T1000 (cell line): ENCODE data around the gene KCNH2.
"Not testable (repeated sequence)": the region's sequence is repeated elsewhere in the genome, so short reads cannot be mapped to it uniquely, and the experiment has no call there.

ENCODE experiments used
- DNase-seq: peaks from one replicate; lab custom pipeline; 2025; ENCODE audit warnings: mixed read lengths; lab: John Stamatoyannopoulos, UW

KCNH2 gene

DNA sequence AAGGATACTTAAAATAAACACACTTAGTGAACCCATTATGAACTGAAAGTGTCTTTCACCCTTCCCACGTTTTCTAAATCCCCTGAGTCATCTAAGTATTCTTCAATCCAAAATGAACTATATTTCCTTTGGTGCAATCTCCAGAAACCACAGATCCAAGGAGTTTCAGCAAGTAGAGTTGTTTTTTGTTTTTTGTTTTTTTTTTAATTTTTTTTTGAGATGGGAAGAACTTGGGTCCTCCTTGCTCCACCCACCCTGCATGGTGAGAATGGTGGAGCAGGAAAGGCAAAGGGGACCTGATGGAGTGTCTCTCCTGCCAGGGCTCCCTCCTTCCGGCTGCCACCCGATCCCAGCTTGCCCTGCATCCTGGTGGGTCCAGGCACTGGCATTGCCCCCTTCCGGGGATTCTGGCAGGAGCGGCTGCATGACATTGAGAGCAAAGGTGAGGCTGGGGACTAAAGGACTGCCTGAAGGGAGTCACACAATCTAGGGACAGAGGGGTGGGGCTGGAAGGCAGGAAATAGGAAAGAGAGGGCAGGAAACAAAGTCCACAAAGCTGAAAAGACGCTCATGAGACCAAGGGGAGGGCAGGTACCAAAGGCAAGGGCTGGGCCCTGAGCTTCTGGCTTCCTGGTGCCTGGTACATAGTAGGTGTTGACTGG is 34.0 kb upstream of the KCNH2 start:
- DNase-seq, result no peak

DNA sequence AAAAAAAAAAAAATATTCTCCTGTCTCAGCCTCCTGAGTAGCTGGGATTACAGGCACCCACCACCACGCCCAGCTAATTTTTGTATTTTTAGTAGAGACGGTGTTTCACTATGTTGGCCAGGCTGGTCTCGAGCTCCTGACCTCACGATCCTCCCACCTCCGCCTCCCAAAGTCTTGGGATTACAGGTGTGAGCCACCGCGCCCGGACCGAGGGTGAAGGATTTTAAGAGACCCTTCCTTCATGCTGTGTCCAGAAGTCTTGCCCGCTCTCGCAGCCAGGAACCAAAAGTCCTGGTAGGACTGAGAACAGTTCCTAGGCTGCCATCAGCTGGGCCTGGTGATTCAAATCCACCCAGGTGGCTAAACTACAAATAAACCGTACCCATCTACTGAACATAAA is 33.5 kb upstream of the KCNH2 start:
- not testable (repeated sequence) for DNase-seq

DNA sequence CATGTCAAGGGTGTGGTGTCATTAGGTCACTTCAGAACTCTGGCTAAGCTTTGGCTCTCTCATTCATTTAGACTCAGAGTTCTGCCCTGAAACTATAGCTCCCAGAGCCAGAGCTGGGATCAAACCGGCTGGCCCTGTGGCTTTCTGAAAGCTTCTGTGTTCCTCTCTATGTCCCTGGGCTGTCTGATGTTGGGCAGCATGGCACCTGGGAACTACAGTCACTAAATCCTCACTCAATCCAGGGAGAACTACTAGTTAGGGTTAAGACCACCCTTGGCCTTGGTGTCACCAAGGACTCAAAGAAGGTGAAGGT is 32.9 kb upstream of the KCNH2 start:
- DNase-seq, result no peak

DNA sequence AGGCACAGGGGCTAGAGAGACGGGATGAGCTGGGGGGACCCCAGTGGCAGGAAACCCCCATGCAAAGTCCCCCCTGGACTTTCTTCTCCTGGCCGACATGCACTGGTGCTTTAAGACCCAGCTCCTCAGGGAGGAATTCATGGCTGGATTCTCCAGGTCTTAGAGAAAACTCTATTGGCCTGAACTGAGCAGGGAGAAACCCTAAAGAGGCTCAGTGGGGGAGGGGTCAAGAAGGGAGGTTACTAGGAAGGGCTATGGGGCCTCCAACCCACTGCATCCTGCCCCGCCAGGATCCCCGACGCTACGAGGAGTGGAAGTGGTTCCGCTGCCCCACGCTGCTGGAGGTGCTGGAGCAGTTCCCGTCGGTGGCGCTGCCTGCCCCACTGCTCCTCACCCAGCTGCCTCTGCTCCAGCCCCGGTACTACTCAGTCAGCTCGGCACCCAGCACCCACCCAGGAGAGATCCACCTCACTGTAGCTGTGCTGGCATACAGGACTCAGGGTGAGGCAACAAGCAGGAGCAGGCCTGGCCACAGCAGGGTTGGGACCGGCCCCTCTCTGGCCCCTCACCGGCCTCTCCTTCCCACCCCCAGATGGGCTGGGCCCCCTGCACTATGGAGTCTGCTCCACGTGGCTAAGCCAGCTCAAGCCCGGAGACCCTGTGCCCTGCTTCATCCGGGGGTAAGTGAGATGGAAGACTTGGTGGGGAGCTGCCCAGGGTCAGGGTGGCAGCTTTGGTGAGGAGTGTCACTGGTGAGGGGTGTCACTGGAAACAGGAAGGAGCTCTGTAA is 32.4 kb upstream of the KCNH2 start:
- no peak for DNase-seq

DNA sequence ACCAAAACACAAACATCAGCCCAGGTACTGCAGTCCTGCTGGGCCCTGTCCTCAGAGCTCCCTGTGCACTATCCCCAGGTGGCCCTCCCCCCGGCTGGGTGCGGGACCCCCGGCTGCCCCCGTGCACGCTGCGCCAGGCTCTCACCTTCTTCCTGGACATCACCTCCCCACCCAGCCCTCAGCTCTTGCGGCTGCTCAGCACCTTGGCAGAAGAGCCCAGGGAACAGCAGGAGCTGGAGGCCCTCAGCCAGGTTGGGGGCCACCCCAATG is 31.9 kb upstream of the KCNH2 start:
- no peak for DNase-seq

DNA sequence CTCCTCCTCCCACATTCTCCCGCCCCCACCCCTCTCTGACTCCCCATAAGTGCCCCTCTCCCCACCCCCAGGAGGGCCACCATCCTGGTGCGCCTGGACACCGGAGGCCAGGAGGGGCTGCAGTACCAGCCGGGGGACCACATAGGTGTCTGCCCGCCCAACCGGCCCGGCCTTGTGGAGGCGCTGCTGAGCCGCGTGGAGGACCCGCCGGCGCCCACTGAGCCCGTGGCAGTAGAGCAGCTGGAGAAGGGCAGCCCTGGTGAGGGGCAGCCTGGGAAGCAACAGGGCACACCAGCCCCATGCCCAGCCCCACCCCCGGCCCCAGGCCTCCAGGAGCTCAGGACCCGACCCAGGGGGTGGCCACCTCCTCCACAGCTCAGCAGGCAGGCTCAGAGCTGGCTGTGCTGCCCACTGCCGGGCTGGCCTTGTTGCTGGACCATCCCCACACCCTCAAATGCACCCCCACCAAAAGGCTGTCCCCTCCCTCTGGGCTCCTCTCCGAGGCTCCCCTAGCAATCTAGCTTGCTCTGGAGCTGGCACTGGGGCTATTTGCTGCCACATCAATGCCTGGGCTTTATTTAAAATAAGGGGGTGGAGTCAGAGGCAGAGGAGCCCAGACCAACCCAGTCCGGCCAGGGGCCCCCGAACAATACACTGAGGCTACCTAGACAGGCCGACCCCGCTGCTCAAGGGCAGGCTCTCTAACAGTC is 31.4 kb upstream of the KCNH2 start:
- no peak for DNase-seq

DNA sequence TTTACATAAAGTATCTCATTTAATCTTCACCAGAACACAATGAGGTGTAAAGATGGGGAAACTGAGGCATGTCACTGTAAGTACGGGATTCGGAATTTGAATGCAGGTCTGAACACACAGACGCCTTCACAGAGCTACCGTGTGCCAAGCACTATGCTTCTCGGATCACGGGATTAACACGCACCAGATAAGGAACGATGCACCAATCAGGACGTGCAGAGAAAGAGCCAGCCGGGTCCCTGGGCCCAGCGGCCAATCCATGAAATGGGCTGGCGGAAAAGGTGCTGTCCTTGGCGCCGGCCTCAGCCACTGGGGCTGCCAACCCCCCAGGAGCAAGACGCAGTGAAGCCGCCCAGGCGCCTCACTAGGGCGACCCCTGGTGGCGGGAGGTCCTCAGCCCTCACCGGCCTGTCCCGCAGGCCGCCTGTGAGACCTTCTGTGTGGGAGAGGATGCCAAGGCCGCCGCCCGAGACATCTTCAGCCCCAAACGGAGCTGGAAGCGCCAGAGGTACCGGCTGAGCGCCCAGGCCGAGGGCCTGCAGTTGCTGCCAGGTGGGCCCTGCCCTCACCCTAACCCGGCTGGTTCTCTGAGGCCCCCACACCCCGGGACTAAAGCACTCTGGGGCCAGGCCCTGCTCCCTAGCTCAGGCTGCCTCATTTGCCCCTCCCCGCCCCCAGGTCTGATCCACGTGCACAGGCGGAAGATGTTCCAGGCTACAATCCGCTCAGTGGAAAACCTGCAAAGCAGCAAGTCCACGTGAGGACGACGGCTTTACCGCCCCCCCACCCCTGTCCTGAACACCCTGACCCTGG is 30.6 kb upstream of the KCNH2 start:
- no peak for DNase-seq

DNA sequence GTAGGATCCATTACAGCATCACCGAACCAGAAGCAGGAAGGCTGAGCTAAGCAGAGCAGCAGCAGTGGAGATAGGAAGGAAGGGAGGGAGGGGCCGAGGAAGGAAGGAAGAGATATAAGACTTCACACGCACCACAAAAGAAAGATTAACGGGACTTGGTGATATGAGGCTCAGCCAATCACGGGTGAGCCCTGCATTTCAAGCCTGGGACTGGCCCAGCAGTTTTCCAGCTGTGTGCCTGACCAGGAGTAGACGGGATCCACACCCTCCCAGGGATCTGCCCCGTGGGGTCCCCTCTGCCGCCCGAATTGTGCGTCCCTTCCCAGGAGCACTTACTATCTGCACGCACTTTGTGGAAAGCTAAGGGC is 30.0 kb upstream of the KCNH2 start:
- no peak for DNase-seq

DNA sequence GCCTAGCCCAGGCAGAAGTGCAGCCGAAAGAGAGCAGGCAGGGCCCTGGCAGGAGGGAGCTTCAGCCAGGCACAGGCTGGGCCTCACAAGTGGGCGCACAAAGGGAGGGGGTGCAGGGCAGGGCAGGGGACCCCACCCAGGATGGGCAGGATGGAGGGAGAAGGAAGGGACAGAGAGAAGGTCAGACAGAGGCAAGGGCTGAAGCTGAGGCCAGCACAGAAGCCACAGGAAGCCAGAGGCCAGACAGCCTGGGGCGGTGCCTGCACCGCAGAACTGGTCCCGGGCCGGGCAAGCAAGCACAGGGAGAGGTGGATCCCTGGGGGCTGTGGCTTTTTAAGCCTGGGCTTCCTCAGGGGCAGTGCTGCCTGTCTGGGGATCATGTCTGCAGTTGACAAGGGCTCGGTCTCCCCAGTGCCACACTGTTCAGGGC is 29.4 kb upstream of the KCNH2 start:
- DNase-seq, result no peak

DNA sequence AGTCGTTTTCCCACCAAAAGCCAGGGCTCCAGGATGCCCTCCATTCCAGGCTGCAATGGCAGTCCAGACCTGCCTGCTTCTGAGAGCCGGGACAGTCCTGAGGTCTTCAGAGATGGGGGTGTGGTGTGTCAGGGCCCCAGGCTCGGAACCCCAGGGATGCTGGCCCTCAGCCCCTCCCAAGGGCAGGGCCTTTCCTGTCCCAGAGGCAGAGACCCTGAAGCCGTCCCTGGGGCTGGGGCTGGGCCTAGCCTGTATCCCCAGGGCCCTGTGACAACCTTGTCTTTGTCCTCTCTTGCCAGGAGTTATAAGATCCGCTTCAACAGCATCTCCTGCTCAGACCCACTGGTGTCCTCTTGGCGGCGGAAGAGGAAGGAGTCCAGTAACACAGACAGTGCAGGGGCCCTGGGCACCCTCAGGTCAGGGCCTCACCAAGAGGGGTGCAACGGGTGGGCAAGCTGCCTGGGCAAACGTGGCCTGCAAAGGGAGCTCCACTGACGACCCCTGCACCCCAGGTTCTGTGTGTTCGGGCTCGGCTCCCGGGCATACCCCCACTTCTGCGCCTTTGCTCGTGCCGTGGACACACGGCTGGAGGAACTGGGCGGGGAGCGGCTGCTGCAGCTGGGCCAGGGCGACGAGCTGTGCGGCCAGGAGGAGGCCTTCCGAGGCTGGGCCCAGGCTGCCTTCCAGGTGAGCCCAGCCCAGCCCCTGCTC is 28.6 kb upstream of the KCNH2 start:
- DNase-seq, result no peak

DNA sequence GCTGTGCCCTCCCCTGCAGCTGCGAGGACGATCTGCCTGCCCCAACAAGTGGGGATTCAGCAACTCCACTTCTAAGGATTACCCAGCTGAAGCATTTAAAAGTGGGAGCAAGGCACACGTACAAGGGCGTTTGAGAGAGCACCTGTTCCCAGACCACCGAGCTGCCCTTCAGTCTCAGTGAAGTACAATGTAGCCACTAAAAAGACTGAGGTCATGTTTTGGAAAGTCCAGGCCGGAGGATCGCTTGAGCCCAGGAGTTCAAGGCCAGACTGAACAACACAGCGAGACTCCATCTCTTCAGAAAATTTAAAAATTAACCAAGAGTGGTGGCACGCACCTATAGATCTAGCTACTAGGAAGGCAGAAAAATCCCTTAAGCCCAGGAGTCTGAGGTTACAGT is 27.4 kb upstream of the KCNH2 start:
- DNase-seq, result no peak

DNA sequence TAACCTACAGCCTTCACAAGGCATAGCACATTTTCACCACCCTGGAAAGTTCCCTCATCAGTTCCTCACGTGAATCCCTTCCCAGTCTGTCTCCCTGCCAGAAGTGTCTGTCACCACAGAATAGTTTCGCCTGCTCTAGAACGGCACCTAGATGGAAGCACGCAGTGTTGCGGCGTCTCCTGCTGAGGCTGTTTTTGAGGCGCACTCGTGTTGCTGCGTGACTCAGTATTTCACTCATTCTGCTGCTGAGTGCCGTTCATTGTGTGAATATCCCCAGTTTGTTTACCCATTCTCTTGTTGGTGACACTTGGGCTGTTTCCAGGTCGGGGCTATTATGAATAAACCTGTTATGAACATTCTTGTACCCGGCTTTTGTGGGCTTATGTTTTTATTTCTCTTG is 25.5 kb upstream of the KCNH2 start:
- no peak for DNase-seq

DNA sequence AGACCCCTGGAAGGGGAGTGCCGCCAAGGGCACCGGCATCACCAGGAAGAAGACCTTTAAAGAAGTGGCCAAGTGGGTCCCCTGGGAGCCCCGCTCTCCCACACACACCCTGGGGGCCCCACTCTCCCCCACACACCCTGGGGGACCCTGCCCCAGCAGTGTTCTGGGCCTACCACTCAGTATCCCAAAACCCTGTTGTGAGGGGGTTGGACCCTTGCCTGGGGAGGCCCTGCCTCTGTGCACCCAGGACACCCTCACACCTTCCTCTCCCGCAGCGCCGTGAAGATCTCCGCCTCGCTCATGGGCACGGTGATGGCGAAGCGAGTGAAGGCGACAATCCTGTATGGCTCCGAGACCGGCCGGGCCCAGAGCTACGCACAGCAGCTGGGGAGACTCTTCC is 23.4 kb upstream of the KCNH2 start:
- no peak for DNase-seq

DNA sequence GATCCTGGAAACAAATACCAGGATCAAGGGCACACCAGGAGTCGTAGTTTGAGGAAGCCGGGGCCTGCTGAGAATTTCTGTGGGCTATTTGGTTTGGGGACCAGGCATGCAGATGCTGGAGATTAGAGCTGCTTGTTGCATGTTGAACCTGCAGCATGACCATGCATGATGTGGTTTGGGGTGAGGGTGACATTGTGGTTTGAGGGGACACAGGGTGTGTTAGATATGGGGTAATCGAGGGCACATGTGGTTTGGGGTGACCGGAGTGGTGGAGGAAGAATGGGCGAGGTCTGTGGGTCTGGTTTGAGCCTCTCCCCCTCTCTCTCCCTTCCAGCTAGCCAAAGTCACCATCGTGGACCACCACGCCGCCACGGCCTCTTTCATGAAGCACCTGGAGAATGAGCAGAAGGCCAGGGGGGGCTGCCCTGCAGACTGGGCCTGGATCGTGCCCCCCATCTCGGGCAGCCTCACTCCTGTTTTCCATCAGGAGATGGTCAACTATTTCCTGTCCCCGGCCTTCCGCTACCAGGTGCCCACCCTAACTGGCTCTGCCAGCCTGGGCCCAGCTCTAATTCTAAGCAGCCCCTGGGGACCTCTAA is 22.9 kb upstream of the KCNH2 start:
- no peak for DNase-seq

DNA sequence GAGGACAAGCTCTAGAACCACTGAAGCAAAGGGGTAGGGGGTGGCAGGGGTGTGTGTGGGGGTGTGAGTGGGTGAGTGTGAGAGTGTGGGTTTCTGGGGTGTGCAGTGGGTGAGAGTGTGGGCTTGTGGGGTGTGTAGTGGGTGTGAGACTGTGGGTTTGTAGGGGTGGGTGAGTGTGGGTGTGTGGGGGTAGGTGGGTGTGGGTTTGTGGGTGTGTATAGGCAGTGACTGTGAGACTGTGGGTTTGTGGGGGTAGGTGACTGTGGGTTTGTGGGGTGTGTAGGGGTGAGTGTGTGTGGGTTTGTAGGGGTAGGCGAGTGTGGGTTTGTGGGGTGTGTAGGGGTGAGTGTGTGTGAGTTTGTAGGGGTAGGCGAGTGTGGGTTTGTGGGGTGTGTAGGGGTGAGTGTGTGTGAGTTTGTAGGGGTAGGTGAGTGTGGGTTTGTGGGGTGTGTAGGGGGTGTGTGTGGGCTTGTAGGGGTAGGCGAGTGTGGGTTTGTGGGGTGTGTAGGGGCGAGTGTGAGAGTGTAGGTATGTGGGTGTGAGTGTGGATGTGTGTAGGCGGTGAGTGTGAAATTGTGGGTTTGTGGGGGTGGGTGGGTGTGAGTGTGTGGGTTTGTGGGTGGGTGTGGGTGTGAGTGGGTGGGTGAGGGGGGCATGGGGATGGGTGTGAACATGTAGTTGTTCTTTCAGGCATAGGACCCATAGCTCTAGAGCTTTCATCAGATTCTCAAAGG is 21.5 kb upstream of the KCNH2 start:
- DNase-seq, result no peak

DNA sequence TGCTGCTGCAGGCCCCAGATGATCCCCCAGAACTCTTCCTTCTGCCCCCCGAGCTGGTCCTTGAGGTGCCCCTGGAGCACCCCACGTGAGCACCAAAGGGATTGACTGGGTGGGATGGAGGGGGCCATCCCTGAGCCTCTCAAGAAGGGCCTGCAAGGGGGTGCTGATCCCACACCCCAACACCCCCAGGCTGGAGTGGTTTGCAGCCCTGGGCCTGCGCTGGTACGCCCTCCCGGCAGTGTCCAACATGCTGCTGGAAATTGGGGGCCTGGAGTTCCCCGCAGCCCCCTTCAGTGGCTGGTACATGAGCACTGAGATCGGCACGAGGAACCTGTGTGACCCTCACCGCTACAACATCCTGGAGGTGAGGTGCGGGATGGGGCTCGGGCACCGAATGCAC is 20.9 kb upstream of the KCNH2 start:
- no peak for DNase-seq

DNA sequence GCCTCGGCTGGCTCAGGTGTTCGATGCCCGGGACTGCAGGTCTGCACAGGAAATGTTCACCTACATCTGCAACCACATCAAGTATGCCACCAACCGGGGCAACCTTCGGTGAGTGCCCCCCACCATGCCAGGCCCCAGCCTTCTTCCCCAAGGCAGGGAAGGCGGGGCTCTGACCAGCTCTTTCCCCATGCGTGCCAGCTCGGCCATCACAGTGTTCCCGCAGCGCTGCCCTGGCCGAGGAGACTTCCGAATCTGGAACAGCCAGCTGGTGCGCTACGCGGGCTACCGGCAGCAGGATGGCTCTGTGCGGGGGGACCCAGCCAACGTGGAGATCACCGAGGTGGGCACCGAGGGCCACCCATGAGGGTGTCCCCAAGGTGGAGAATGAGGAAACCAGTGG is 20.2 kb upstream of the KCNH2 start:
- DNase-seq, result no peak

DNA sequence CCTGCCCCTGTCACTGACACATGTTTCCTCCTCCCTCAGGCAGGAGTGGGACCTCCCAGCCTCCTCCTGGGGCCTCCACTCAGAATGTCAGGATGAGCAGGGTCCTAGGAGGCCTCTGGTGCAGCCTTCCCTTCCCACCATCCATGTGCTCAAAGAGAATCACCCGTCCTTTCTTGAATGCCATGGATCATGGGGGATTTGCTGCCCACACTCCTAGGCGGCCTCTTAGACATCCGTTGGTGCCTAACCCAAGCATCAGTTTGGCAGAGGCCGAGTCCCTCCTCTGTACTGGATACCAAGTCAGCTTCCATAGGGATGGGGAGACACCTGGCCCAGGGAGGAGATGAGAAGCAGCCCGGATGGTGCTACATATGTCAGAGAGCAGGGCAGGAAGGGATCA is 19.7 kb upstream of the KCNH2 start:
- no peak for DNase-seq

DNA sequence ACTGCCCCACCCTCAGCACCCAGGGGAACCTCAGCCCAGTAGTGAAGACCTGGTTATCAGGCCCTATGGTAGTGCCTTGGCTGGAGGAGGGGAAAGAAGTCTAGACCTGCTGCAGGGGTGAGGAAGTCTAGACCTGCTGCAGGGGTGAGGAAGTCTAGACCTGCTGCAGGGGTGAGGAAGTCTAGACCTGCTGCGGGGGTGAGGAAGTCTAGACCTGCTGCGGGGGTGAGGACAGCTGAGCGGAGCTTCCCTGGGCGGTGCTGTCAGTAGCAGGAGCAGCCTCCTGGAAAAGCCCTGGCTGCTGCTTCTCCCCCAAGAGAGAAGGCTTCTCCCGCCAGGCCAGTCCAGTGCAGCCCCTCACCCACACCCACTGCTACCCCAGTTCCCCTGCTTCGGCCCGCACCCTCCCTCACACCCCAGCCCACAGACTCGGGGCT is 19.0 kb upstream of the KCNH2 start:
- no peak for DNase-seq

DNA sequence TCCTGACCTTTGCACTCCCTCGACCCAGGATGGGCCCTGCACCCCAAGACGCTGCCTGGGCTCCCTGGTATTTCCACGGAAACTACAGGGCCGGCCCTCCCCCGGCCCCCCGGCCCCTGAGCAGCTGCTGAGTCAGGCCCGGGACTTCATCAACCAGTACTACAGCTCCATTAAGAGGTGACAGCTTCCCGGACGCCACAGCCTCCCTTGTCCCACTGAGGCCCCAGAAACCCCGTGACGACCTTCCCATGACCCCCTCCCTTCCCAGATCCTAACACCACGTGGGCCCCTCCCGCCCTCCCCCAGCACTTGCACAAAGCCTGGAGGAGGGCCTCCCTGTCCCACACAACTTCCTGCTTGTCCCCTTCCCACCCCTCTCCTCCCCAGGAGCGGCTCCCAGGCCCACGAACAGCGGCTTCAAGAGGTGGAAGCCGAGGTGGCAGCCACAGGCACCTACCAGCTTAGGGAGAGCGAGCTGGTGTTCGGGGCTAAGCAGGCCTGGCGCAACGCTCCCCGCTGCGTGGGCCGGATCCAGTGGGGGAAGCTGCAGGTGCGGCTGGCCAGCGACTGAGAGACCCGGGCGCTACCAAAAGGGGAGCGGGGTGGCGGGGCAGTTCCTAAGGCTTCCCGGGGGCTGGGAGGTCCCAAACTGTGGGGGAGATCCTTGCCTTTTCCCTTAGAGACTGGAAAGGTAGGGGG is 18.4 kb upstream of the KCNH2 start:
- no peak for DNase-seq
